HG02885 (cell line): ENCODE measurements around the gene MCM9.
A peak's percentile ranks its signal among the peaks of the same experiment; 100 is the strongest.

ENCODE experiments used
- ATAC-seq: cut with Tn5 transposase; IDR thresholded peaks from one replicate; pipeline ENCODE4 v1.9.1; 2021; ENCODE audit warnings: mild to moderate bottlenecking; ENCODE audit not compliant: unreplicated experiment, poor library complexity

MCM9 gene

DNA sequence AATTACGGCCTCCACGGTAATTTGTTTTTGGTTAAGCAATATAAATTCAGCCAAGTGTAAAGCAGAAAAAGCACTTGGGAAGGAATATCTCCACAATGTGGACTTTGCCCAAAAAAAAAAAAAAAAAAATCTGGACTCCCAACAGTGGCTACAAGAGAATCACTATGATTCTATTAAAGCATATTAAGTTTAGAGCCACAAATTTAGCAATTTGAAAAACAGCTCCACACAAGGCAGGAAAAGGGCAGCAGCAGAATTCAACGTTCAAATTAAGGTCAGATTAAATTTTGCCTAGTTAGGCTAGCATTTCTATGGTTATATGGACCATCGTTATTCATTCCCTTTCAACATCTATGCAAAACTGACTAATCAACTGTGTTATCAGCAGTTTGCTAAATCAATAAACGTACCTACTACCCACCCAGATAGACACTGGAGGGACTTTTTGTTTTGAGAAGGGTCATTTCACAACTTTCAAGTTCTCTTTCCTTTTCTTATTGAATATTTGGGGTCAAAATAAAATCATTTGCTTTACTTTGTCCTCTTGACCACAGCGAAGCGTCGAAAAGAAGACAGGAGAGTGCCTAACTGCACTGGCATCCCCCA lies 1.0 kb downstream of the MCM9 start:
- ATAC-seq = peak; percentile 0

DNA sequence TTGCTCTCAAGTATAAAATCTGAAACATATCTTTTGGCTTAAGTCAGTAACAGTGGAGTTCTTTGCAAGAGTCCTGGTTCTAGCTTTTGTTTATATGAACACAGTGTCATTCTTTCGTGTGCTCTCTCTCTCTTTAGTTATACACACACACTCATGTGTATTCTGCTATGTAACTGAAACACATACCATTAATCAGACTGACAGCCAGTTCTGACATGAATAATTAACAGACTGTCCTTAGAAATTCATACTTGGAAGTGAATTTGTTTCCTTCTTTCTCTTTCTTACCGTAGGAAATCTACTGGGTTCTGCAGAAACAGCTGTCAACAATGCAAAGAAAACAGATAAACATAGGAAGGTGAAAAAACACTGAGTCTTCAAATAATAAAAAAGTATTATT lies 2.5 kb downstream of the MCM9 start:
- ATAC-seq = no peak

DNA sequence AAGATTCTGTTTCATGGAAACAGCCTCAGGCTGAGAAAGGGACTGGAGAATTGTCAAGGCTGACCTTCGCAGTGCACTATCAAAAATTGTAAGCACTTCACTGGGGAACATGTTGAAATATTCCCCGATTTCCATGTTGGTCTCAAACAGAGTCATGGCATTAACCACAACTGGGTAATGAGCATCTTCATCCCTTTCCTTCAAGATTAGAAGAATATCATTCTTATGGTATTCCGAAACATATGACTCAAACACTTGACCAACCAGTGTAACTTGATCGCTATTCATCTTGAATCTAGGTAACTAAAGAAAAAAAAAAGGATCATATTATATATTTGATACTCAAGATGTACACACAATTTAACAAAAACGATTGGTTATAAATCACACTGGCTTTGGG lies 3.5 kb downstream of the MCM9 start:
- no peak for ATAC-seq

DNA sequence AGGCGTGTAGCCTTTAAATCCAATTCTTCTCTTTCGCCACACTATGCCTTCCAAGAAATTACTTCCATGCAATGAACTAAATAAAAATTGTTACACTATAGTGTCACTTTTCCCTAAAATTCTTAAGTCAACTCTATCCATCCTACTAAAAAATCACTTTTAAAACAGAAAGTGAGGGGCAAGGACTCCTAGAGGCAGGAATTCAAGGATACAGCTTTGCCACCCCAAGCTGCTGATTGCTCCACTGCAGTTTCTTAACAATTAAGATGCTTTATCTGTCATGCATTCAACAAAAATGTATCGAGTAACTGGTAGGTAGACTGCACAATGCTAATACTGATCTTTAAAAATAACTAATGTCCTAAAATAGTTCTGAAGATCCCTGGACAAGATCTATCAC lies 4.3 kb downstream of the MCM9 start:
- ATAC-seq = no peak

DNA sequence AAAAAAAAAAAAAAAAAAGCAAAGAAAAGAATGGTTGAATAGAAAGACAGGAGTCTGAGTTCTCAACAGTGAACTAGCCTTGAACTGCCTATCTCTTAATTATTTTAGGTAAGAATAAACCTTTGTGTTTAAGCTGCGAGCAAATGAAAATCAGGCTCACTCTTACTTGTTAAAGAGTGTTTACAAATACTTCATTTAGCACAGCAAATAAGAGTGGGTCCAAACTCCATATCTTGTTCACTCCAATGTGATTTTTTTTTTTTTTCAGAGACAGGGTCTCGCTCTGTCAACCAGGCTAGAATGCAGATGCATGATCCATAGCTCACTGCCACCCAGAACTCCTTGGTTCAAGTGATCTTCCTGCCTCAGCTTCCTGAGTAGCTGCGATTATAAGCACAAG lies 11.9 kb downstream of the MCM9 start:
- no peak for ATAC-seq

DNA sequence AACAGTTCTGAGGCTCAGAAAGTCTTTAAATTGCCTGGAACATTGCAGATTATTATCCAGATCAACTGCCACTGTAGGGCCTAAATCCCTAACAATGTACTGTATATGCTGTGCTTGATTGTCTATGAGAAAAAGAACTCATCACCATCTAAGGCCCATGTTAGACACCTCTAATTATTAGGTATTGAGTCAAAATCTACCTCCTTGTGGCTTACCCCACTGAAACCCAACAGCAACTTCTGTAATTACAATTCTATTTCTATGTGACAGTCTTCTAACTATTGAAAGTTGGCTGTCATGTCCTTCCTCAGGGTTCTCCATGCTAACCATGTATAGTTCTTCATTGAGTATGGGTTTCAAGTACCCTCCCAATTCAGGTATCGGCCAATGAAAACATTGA lies 13.9 kb downstream of the MCM9 start:
- no peak for ATAC-seq

- ATAC-seq = no peak
Measured at GRCh38 chr6:118918329-118918725, 16.6 kb downstream of the MCM9 start.

GRCh38 chr6:118917546-118918328 lies 17.2 kb downstream of the MCM9 start:
- ATAC-seq = no peak

DNA sequence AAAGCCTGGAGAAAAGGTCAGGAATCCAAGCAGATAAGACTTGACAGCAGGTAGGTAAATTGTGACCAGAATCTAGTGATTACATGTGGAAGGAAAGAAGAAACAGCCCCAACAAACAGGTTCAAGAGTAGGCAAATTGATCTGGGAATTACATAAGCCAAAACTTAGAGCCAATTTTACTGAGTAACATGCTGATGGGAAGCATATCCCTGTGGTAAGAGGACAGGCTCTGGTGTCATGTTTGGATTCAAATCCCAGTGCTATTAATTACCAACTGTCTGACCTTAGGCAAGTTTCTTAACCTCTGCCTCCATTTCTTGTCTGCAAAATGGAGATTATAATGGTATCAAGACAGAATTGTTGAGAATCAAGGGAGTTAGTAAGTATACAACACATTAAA lies 20.4 kb downstream of the MCM9 start:
- ATAC-seq = no peak

DNA sequence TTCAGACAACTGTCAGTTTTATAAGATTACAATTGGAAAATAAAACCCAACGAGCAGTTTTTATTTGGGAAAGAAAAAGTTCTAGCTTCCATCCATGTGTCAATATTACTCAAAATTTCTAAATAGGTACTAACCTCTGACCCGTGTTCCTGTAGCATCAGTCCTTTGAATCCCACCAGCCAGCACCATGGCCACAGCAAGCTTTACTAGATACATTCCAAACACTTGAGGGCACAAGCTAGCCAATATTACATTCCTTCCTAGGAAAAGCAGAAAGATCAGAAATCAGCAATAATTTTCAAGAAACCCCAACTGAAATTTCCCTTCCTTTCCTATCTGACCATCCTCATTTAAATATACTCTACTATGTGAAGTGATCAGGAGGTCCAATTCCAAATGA lies 21.8 kb downstream of the MCM9 start:
- no peak for ATAC-seq

GRCh38 chr6:118912646-118913045 lies 22.3 kb downstream of the MCM9 start:
- no peak for ATAC-seq

DNA sequence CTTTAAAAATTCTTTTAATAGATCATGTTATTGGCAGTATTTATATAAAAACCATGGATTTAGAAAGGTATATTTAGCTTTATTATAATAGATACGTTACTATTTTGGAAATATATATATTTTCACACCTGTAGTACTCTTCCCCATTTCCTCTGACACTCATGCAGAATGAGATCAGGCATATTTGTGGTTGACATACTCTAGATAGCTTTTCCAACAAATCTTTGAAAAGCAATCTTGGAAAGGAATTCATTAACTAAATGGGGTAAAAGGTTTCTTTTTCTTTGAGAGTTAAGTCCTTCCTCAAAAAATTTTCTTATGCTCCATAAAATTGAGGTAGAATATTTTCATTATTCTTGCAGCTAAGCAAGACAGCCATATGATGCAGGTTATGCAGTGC lies 26.5 kb downstream of the MCM9 start:
- no peak for ATAC-seq

DNA sequence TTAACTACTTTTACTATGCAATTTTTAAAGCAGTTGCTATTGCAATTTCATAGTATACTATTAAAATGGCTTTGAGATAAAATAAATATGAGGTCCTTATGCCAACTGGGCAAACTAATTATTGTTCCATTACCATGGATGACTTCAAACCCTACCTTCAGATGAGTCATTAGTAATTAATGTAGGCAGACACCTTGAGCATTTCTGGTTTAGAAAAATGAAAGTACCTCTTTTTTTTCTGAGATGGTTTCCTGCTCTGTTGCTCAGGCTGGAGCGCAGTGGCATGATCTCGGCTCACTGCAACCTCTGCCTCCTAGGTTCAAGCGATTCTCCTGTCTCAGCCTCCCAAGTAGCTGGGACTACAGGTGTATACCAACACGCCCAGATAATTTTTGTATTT lies 29.1 kb downstream of the MCM9 start:
- no peak for ATAC-seq

DNA sequence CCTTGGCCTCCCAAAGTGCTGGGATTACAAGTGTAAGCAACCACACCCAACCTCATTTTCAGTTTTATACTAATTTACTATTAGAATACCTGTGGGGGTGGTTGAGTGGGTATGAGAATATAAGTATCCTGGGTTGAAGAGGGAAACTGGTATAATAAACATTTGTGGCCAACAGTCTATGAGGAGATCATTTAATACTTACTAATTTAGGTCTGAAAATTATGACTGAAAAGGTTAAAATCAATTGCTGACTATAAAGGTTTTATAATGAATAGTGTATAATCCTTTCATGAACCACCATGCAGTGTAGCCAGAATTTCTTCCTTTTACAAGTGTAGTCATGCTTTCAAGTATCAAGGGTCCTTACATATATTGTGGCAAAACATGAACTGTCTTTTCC lies 29.9 kb downstream of the MCM9 start:
- no peak for ATAC-seq

DNA sequence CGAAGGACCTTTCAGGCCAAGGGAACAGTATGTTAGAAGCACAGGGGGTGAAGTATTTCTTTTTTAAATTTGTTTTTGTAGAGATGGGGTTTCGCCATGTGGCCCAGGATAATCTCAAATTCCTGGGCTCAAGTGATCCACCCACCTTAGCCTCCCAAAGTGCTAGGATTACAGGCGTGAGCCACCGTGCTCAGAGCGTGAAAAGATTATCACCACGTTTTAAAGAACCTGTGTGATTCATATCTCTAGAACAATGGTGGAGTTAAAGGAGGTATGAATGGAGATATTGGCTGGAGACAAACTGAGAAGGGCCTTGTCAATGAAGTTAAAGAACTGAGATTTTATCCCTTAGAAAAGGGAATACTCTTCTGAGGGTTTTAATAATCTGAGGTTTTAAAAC lies 31.3 kb downstream of the MCM9 start:
- ATAC-seq = no peak

- no peak for ATAC-seq
Measured at GRCh38 chr6:118903138-118903537, 31.8 kb downstream of the MCM9 start.

- no peak for ATAC-seq
Measured at GRCh38 chr6:118902726-118903125, 32.2 kb downstream of the MCM9 start.

GRCh38 chr6:118899948-118900347 lies 35.0 kb downstream of the MCM9 start:
- no peak for ATAC-seq

GRCh38 chr6:118897386-118897785 lies 37.6 kb downstream of the MCM9 start:
- no peak for ATAC-seq

DNA sequence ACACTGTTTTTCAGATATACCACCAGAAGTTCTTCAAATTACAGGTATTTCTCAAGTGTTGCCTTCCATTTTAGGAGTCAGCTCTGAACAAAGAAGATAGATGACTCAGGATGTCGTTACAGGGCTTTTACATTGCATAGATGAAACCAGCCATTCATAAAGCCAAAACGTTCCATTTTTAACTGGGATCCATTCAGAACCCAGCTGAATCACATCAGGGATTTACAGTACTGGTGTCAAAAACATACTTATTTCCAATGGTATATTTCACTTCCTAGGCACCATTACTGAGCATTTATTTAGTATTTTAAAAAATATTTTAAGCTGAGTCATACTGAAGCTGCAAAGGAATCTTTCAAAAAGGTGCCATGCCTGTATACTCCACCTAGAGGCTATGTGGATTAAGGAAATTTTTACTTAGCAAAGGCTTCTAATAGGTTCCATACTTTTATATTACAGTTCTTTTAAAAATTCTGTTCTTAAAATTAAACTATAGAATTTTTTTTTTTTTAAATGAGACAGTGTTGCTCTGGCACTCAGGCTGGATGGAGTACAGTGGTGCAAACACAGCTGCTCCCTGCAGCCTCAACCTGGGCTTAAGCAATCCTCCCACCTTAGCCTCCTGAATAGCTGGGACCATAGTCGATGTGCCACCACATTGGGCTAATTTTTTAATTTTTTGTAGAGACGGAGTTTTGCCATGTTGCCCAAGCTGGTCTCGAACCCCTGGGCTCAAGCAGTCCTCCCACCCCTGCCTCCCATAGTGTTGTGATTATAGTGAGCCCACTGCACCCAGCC lies 38.4 kb downstream of the MCM9 start:
- peak; percentile 22 for ATAC-seq

GRCh38 chr6:118895859-118896258 lies 39.1 kb downstream of the MCM9 start:
- ATAC-seq = no peak

- no peak for ATAC-seq
Measured at GRCh38 chr6:118895261-118895560, 39.7 kb downstream of the MCM9 start.
